GM19193 (cell line): ENCODE data around the gene ATP6V0C.

Experiments used
- POLR2A ChIP-seq: IDR thresholded peaks from 4 replicates; pipeline ENCODE4 v1.6.1; 2011; ENCODE audit not compliant: insufficient read depth, insufficient read length; ENCODE audit errors: extremely low read depth

Gene ATP6V0C

DNA sequence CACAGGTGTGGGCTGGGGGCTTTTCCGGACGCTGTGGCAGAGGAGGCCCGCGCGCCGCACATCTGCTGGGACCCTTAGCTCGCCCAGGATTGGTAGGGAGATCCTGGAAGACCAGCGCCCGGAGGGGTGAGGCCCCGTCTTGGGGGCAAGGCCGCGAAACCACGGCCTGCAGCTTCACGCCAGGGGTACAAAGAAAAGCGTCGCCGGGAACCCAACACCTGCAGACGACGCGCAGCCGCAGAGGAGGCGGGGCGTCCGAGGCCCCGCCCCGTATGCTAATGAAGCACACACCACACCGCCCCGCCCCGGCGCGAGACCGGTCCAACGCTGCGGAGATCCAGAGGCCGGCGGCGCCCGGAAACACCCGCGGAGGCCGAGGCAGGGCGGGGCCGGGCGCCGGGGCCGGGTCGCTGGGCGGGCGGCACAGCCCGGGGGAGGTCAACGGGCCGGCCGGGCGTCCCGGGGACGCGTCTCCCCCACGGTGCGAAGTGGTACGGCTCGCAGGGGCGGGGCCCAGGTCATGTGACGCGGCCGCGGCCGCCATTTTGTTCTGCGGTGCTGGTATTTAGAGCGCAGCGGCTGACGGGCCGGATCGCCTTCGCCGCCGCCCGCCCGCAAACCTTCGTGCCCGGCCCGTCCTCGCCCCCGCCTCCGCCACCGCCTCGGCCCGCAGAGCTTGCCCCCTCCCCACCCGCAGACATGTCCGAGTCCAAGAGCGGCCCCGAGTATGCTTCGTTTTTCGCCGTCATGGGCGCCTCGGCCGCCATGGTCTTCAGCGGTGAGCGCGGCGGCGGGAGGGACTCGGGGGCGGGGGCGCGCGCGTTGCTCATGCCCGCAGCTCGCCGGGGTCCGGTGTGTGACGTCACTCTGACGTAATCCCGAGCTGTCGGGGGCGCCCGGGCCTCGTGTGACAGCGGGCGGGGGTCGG, at the start of gene ATP6V0C:
Gene ATP6V0C (plus strand): TSS at position 548 of the 928 bp plus-strand sequence. CDS start 152 bp downstream, at position 700.
- peak; percentile 90 for TF ChIP-seq POLR2A

GRCh38 chr16:2464333-2464732, 49.4 kb upstream of the ATP6V0C start:
- TF ChIP-seq POLR2A: no peak

DNA sequence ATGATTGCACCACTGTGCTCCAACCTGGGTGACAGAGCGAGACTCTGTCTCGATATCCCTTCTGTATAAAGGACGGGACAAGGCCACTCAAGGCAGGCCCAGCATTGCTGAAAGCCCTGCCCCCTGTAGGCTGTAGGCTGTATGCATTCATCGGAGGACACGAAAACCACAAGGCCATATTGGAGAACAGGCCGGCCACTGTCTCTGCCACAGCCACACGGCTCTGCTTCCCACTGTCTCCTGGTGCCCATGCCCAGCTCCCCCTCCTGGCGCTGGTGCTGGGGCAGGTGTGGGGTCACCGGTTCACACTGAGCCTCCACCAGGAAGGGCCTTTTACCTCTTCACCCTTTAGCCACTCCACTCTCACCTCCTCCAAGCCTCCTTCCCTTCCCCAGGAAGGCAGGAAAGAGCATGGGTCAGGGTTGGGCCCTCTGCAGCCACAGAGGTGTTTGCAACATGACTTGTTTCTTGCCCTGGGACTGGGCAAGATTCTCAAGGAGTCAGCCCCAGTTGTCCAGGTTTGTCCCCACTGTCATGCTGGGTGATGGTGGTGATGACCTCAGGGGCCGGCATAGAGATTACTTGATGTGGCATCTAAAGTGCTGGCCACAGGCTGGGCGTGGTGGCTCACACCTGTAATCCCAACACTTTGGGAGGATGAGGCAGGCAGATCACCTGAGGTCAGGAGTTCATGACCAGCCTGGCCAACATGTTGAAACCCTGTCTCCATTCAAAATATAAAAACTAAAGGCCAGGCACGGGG, 47.9 kb upstream of the ATP6V0C start:
- no peak for TF ChIP-seq POLR2A

- no peak for TF ChIP-seq POLR2A
Observed at GRCh38 chr16:2466667-2467527, 46.9 kb upstream of the ATP6V0C start.

DNA sequence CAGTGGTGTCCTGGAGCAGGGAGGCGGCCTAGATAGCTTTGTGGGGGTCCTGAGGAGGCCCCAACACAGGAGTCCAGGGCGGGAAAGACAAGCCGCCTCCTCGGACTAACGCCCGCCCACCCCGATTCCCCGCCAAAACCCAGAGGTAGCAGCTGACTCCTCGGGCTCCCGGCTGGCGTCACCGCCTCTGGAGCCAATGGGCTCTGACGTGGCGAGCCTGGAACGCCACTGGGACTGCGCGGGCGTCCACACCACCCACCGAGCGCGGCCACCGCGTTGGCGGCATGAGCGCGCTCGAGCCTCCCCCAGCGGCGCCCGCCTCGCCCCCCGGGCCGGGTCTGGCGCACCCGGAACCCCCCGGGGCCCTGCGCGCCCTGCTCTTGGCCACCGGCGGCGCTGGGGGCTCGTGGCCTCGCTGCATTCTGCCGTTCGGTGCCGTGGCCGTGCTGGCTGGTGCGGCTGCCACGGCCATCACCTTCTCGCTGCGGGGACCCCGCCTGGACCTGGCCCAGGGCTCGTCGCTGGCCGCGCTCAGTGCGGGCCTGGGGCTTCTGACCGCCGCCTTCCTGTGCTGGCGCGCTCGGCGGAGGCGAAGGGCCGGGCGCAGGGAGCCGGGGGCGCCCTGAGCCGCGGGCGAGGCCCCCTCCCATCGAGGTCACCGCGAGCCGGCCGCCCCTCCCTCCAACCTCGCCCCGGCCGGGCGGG, 46.1 kb upstream of the ATP6V0C start:
- peak; percentile 32 for TF ChIP-seq POLR2A

DNA sequence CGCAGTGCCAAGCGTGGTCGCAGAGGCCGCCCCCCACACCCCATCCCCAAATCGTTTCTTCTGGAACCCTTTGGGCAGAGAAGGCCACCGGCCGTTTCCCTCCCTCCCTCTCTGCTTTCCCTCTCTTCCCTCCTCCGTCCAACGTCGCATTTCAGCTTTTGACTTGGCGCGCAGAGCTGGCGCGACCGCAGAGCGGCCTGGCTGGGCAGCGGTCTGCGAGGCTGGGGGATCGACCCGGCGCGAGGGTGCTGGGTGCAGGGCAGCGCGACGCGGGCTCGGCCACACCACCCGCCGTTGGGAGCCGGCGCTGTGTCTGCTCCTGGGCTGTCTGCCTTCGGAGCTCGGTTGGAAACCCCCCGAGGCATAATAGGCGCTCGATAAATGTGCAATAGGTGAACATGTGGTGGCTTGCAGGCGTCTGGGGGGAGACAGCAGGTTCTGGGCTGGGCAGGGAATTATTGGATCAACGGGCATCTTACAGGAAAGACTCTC, 45.5 kb upstream of the ATP6V0C start:
- peak; percentile 39 for TF ChIP-seq POLR2A

DNA sequence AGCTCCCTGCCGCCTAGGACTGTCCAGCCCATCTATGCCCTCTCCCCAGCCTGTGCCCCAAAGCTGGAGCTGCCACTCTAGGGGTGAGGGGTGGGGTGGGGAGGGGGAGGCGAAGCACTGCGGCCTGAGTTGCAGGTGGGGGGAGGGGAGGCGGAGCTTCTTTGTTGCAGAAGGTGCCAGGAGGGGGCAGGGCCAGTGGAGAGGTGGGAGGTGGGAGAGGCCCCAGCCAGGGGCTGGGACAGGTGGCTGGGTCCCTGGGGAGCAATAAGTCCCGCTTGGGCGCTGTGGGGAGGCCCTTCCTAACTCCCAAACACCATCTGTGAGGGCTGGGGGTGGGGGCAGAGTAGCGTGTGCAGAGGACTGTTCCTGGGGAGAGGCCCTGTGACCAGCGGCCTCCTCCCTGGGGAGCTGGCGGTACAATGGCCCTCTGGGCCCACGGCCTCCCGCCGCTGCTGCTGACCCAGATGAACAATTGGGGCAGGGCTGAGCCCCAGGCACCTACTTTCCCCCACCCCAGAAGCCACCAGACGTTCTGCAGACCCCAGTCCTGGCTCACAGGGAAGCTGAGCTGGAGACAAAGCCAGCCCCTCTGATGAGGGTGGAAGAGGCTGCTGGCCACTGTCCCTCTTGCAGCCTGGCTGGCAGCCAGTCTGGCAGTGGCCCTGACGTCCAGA, 44.9 kb upstream of the ATP6V0C start:
- TF ChIP-seq POLR2A: no peak

DNA sequence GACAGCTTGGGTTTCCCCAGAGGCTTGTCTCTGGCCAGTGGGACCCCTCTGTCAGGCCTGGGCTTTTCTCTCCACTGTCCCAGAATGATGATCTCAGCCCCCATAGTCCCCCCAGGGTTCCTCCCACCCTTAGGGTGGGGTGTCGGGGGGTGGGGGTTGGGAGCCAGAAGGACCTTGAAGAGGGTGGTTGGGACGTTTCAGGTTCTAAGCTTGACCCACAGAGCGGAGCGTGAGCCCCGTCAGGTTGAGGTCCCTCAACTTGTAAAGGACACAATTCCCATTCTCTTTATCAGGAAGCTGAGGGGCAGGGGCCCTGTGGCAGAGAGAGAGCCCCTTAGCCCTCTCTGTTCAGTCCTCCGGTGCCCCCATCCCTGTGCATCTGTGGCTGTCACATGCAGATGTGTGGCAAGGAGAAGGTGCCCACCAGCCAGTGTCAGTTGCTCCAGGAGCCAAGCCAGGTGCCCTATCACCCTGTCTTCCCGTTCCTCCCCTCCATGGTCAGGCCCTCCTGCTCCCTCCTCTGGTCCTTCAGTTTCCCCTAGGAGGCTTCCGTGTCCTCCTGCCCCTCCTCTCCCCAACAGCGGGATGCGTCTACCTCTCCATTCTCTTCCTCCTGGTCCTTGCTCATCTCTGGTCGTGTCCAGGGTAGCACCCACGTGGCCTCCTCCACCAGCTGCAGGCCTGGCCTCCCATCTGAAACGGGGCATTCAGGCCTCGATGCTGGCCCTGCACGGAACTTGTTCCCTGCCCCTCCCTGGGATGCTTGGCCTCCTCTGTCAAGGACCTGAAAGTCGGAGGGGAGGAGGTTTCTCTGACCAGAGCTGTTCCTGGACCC, 44.1 kb upstream of the ATP6V0C start:
- TF ChIP-seq POLR2A: no peak

DNA sequence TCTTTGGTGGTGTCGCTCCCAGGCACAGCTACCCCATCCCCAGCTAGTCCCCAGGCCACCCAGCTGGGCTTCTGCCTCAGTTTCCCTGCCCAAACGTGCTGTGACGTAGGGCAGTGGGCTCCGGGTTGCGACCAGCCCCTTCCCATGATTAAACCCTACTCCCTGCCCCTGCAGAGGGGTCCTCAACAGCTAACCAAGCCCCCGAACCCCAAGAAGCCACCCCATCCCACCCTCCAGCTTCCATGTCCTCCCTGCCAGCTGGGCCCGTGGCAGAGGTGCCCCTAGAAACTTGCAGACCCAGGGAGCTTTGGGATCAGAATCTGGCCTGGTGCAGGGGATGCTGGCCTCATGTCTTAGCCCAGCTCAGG, 43.5 kb upstream of the ATP6V0C start:
- no peak for TF ChIP-seq POLR2A

DNA sequence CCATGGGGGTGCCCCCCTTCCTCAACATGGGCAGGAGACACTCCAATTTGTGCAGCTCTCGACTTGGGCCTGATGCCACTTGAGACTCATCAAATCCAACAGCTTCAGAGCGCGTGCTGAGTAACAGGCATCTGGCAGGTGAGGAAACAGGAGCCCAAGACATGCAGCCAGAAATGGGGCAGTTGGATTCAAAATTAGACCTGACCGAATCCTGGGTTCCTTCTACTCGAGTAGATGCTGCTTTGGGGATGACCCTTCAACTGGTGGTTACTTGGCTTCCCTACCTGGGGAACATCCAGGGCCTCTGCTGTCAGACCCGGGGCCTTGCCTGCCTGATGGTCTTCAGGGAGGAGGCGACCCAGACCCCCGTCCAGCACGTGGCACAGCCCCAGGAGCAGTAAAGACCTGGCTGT, 43.1 kb upstream of the ATP6V0C start:
- TF ChIP-seq POLR2A: no peak

DNA sequence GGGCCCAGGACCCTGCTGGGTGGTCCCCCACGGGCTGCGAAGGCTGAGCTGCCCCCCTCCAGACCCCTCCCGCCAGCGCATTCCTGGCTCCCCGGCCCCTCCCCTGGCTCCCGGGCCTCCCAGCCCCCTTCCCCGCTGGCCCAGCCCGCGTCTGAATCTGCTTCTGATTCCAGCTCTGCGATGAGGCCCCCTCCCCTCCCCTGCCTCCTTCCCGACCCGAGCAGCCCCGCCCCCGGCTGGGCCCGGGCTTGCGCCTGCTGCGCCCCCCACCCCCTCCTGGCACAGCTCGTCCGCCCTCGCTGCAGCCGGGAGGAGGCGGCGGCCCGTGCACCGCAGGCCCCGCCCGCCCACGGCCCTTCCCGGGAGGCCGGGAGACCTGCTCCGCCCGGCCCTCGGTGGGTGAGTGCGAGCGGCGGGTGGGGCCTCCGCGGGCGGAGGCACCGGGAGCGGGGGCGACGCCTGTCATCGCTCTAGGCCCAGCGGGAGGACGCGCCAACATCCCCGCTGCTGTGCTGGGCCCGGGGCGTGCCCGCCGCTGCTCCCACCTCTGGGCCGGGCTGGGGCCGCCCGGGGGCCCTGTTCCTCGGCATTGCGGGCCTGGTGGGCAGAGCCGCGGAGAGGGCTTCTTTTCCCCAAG, 42.6 kb upstream of the ATP6V0C start, which contains the start of gene NTN3:
Gene NTN3 (plus strand): TSS at position 282 of the 637 bp plus-strand sequence. CDS start 405 bp downstream, outside the sequence.
- no peak for TF ChIP-seq POLR2A
